T-helper 1 cell treated with Interleukin-12 subunit alpha and Interleukin-12 subunit beta and Interleukin-4 antibody, amounts not matched to agents 30 ng/mL and 1 ng/mL, for 36 hours (primary cell): ENCODE results near the gene GUCD1. TPM values are rescaled to one million over a fixed set of nuclear protein-coding genes. Genes with fewer than 3 reads are reported as not detected.
"Not testable (repeated sequence)": the region's sequence is repeated elsewhere in the genome, so short reads cannot be mapped to it uniquely, and the experiment has no call there.

Source experiments
- intact Hi-C: fragments of 100-400 bp; cut with micrococcal nuclease; formaldehyde crosslinking; loops from one replicate; pipeline ENCODE4 v1.15.1; 2024
- total RNA-seq: library from RNA; stranded (reverse); gene quantifications from 2 replicates; pipeline ENCODE4 v1.2.3, GENCODE V29; 2022

GUCD1 gene
- 128 and 144 TPM in 2 replicates for total RNA-seq

GRCh38 chr22:24554313-24555164, at the start of gene GUCD1:
Gene GUCD1, minus strand, starts transcription at chr22:24555138. Its CDS starts 147 bp downstream, at chr22:24554991.
- intact Hi-C loops, result loop anchor here (1.0 to 5.0 kb wide), 13 partner anchors 29 to 787 kb away; partner anchors contain the start of genes CHCHD10, LRRC75B, MIF and SGSM1

GRCh38 chr22:24603770-24604629, 49.1 kb upstream of the GUCD1 start:
- intact Hi-C loops, result loop anchor here (10.0 kb wide), 1 partner anchor 169 kb away; no protein-coding TSS in a partner anchor

DNA sequence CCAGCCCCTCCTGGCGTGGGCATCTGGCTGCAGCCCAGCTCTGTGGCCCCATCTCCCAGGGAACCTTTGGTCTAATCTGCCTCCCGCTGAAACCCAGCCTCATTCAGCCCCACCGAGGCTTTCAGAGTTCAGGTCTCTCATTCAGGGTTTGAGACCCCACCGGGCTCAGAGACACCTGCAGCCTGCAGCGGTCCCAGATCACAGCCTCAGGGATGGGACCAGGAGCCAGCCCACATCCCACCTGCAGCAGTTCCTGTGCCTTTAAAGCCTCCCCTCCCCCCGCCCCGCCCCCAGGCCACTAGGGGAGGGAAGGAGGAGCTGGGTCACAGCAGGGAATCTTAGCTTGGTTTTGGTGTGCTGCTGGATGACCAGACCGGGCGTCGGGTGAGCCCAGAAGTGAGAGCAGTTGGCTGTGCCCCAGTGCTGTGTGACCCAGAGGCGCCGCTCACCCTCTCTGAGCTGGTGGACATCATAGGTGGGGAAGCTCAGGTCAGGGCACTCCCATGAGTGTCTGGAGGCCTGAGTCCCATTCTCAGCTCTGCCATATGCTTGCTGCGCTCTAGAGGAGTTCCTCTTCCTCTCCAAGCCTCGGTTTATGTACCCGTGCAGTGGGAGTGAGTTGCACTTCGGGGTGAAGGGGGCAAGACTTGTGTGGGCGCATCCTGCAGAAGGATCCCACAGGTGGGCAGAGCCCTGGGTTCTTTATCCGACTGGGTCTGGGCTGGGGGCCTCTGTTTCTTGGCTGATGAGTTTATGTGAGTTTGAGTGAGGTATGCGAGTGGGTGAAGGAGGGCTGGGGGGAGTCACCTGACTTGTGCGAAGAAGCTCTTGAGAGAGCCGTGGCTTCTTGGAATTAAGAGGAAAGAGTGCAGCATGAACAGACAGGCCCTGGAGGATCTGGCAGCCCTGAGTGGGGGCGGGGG, 48.2 kb upstream of the GUCD1 start, which contains the start of gene GGT1:
Gene GGT1, plus strand, starts transcription at position 347 of the 923 bp plus-strand sequence. CDS start 7,889 bp downstream, outside the sequence.
- intact Hi-C loops, result loop anchor here (10.0 kb wide), 1 partner anchor 168 kb away; no protein-coding TSS in a partner anchor

- intact Hi-C loops, result loop anchor here (10.0 kb wide), 1 partner anchor 167 kb away; no protein-coding TSS in a partner anchor
Observed at GRCh38 chr22:24602105-24602749, 47.3 kb upstream of the GUCD1 start.

GRCh38 chr22:24601217-24602104, 46.5 kb upstream of the GUCD1 start:
- intact Hi-C loops, result loop anchor here (10.0 kb wide), 1 partner anchor 167 kb away; no protein-coding TSS in a partner anchor

DNA sequence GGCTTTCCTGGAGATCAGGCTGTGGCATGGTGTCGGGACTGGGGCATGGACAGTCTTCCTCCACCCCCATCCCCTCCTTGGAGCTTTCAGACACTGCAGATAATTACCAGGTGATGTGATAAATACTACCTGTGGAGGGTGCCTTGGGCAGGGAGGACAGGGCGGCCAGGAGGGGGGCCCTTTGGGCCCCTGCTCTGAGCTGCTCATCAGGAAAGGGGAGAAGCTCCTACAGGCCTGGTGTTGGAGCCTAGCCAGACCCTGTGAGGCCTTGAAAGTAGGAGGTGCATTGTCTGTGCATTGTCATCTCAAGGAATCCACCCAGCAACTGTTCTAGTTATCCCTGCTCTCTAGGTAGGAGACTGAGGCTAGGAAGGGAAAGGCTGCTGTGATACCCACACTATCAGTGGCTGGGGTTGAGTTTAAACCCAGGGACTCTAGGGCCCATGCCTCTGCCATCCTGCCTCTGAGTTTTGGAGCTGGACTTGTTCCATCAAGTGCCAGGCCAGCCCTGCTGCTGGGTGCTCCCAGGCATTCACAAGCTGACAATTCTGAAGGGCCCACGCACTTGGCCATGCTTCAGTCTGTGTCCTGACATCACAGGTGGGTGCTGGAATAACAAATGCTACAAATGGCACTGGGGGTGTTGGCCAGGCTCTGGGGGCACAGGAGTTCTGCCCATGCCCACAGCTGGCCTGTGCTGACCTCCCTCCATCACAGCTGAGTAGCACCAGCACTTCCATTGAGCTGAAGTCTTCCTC, 45.2 kb upstream of the GUCD1 start:
- intact Hi-C loops, result loop anchor here (10.0 kb wide), 1 partner anchor 165 kb away; no protein-coding TSS in a partner anchor

DNA sequence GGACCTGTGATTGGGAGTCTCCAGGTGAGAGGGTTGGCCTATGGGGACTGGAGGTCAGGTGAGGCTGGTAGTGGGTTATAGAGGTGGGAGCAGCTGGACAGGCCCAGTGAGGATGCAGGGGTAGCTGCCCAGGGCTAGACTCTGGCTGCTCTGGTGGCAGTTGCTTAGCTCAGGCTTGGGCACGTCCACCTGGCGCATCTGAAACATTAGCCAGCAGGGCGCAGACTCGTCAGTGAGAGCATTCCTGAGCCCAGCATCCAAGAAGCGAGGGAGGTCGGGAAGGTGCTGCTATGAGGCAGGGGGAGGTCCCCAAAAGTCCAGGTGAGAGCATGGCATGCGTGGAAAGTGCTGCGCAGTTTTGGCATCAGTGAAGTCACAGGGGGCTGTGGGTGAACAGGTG, 44.6 kb upstream of the GUCD1 start:
- intact Hi-C loops, result no loop called here

- intact Hi-C loops, result not testable (repeated sequence)
Observed at GRCh38 chr22:24597076-24597475, 42.1 kb upstream of the GUCD1 start.

DNA sequence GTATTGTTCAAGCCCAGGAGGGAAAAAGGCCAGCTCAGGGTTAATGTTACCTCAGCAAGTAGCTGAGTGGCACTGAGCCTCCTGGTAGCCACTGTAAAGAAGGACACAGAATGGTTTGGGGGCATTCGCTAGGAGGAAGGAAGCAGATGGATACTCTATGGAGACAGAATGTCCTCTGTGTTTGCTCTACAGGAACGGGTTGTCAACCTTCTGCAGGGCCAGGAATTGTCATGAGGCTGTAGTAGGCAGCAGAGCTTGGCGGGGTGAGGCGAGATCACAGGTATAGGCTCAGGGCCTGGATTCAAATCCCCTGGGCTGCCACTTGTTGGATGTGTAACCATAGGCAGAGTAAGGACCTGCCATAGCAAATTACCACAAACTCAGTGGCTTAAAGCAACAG, 40.9 kb upstream of the GUCD1 start:
- intact Hi-C loops, result no loop called here

GRCh38 chr22:24595228-24595627, 40.3 kb upstream of the GUCD1 start:
- intact Hi-C loops, result no loop called here

DNA sequence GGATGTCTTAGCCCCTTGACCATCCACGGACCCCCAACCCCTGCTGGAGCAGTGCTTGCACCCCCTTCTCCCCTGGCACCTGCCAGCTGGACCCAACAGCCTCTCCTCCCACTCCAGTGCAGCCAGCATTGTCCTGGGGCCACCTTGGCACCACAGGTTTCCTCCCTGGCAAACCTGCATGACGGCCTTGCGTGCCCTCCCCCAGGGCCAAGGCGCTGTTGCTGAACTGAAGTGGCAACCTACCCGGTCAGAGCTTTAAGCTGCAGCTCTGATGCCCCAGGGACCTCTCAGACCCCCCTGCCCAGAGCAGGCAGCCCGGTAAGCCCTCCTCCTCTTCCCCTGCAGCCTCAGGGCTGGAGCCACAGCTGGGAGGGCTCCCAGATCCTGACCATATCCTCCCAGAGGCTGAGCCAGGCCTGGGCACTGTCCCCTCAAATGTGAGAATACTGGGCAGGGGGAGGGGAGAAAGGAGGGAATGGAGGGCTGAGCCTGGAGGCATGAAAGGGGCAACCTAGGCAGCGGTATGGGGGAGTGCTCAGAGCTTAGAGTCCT, 39.7 kb upstream of the GUCD1 start:
- intact Hi-C loops, result no loop called here

- intact Hi-C loops, result loop anchor here (2.0 kb wide), 1 partner anchor 39 kb away; the partner anchor contains the start of genes GUCD1 and SNRPD3
Observed at GRCh38 chr22:24593836-24594568, 39.1 kb upstream of the GUCD1 start.

DNA sequence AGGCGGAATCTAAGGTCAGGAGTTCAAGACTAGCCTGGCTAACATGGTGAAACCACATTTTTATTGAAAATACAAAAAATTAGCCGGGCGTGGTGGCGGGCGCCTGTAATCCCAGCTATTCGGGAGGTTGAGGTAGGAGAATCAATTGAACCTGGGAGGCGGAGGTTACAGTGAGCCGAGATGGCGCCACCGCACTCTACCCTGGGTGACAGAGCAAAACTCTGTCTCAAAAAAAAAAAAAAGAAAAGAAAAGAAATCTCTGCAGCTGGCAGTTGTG, 38.6 kb upstream of the GUCD1 start:
- intact Hi-C loops, result loop anchor here (2.0 kb wide), 1 partner anchor 39 kb away; the partner anchor contains the start of genes GUCD1 and SNRPD3

DNA sequence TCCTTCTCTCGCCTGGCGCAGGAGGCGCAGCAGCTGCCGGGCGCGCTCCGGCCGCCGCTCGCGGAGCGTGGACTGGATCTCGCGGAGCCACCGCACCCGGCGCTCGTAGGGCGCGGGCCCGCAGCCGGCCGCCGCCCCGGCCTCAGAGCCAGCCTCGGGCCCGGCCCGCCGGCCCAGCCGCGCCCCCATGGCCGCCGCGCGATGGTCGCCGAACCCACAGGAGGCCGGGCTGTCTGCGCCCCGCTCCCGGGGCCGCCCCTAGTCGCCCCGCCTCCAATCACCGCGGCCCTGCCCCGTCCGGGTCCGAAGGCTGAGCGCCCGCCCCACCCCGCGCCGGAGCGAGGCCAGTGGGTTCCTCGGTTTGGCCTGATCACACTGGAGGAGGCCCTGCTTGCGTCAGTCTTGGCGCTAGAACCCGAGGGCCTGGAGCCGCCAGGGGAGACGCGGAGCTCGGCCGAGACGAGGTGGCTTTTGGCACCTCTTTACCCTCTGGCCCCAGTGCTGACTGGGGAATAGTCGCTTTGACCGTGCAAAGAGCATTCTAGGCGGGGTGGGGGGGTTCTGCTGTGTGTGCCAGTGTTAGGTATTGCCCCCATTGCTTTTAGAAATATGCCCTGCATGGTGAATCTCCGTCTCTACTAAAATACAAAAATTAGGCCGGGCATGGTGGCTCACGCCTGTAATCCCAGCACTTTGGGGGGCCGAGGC, 38.1 kb upstream of the GUCD1 start, which contains the start of gene LRRC75B:
Gene LRRC75B, minus strand, starts transcription at position 223 of the 708 bp plus-strand sequence. Its CDS starts 34 bp downstream, at position 189.
- intact Hi-C loops, result loop anchor here (2.0 kb wide), 1 partner anchor 38 kb away; the partner anchor contains the start of genes GUCD1 and SNRPD3

- intact Hi-C loops, result loop anchor here (2.0 kb wide), 1 partner anchor 37 kb away; the partner anchor contains the start of genes GUCD1 and SNRPD3
Observed at GRCh38 chr22:24592058-24592850, 37.3 kb upstream of the GUCD1 start.
